ENCODE measurements around the gene KRTAP10-2. TPM values are rescaled to one million over a fixed set of nuclear protein-coding genes. Genes with fewer than 3 reads are reported as not detected.
"Not testable (repeated sequence)": the region's sequence is repeated elsewhere in the genome, so short reads cannot be mapped to it uniquely, and the experiment has no call there.

The KRTAP10-2 gene
- total and polyA plus RNA-seq, 3 donors from 2014 or later = not detected

DNA sequence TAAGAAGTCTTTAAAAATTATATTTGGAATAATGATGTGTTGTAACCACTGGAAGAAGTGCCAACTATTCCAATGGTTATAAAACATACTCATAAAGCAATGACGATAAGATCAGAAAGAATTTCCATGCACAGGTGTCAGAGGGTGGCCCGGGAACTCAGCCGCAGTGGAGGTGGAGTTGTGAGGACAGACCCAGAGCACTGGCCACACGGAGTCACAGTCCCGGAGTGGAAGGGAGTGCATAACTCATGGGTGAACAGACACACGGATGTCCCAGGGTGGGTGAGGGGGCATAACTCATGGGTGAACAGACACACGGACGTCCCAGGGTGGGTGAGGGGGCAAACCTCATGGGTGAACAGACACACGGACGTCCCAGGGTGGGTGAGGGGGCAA, 24.7 kb upstream of the KRTAP10-2 start:
- H3K4me3 ChIP-seq = no peak overlapping the region
- no peaks in the 10 kb centered on the region for H3K4me1 ChIP-seq
- 90 to 91% methylated on average over 10 of the region's 10 CpGs for WGBS, 2 donors
- TF ChIP-seq, protein P1, sequence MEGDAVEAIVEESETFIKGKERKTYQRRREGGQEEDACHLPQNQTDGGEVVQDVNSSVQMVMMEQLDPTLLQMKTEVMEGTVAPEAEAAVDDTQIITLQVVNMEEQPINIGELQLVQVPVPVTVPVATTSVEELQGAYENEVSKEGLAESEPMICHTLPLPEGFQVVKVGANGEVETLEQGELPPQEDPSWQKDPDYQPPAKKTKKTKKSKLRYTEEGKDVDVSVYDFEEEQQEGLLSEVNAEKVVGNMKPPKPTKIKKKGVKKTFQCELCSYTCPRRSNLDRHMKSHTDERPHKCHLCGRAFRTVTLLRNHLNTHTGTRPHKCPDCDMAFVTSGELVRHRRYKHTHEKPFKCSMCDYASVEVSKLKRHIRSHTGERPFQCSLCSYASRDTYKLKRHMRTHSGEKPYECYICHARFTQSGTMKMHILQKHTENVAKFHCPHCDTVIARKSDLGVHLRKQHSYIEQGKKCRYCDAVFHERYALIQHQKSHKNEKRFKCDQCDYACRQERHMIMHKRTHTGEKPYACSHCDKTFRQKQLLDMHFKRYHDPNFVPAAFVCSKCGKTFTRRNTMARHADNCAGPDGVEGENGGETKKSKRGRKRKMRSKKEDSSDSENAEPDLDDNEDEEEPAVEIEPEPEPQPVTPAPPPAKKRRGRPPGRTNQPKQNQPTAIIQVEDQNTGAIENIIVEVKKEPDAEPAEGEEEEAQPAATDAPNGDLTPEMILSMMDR (IDR thresholded peaks at IDR 0.05) = no peak
- TF ChIP-seq POLR2A (IDR thresholded peaks at IDR 0.05) = no peak
- H3K9me3 ChIP-seq = no peaks in the 10 kb centered on the region
- intact Hi-C loops (cut with DNase I; ENCODE audit: low total_unique reads) = no loop called here
- no peaks in the 10 kb centered on the region for H3K27me3 ChIP-seq
- no peaks in the 10 kb centered on the region for H3K36me3 ChIP-seq (ENCODE audit: low read depth, missing control alignments)
- DNase-seq = no peak
- no peak overlapping the region for H3K27ac ChIP-seq

DNA sequence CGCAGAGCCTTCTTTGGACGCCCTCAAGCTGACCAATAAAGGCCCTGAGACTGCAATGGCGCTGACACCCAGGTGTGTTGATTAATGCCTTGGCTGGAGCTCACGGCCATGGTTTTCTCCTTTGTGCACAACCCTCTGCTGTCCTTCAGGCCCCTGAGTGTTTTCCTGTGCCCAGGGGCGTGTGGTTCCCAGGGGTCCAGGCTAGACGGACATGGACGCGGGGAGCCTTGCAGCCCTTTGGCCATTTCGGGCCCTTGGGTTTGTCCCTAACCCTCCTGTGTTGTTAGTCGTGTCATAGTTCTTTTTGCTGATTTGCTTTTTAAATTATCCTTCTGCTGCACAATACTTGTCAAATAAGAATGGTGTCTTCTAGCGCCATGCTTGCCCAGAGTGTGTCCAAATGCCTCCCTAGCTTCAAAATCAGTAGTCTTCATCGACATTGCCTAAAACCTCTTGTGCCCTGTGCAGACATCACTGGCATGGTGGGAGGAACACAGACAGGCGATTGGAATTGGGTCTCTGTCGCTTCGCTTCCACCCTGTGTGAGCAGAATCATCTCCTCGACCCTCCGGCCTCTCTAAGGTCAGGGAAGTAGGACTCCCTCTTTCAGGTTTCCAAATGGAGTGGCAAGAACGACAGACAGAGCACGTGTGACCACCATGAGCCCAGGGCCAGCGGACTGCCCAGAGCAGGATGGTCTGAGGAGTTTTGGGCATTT, 24.2 kb upstream of the KRTAP10-2 start:
- H3K4me3 ChIP-seq = no peak overlapping the region
- intact Hi-C loops (cut with DNase I; ENCODE audit: low total_unique reads) = no loop called here
- no peak overlapping the region for H3K27ac ChIP-seq
- no peaks in the 10 kb centered on the region for H3K36me3 ChIP-seq (ENCODE audit: low read depth, missing control alignments)
- no peaks in the 10 kb centered on the region for H3K9me3 ChIP-seq
- 82 to 83% methylated on average over 19 to 20 of the region's 20 CpGs for WGBS, 2 donors
- H3K4me1 ChIP-seq = no peaks in the 10 kb centered on the region
- no peak for DNase-seq
- no peak for TF ChIP-seq POLR2A (IDR thresholded peaks at IDR 0.05)
- TF ChIP-seq, protein P1 (IDR thresholded peaks at IDR 0.05) = no peak
- no peaks in the 10 kb centered on the region for H3K27me3 ChIP-seq

DNA sequence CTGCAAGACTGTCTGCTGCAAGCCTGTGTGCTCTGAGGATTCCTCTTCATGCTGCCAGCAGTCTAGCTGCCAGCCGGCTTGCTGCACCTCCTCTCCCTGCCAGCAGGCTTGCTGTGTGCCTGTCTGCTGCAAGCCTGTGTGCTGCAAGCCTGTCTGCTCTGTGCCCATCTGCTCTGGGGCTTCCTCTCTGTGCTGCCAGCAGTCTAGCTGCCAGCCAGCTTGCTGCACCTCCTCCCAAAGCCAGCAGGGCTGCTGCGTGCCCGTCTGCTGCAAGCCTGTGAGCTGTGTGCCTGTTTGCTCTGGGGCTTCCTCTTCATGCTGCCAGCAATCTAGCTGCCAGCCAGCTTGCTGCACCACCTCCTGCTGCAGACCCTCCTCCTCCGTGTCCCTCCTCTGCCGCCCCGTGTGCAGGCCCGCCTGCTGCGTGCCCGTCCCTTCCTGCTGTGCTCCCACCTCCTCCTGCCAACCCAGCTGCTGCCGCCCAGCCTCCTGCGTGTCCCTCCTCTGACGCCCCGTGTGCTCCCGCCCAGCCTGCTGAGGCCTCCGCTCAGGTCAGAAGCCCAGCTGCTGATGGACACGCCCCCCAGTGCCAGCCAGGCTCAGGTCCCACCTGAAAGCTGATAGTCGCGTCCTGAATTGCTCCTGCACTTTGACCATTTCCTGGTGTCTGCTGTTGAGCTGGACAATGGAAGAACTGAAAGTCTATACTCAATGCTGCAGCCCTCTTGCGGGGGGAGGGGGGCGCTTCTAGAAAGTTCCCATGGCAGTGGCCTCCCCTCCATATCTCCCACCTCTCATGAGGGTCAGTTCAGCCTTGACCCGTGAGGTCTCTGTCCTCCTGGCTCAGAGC, 23.4 kb upstream of the KRTAP10-2 start:
- WGBS, 2 donors = 39 to 41% methylated on average over 19 to 21 of the region's 21 CpGs
- Histone ChIP-seq H3K4me3 (no peak overlapping the region), H3K36me3 (ENCODE audit: low read depth, missing control alignments) (no peaks in the 10 kb centered on the region), H3K27ac (no peak overlapping the region), H3K27me3 (no peaks in the 10 kb centered on the region), H3K4me1 (no peaks in the 10 kb centered on the region), H3K9me3 (no peaks in the 10 kb centered on the region)
- DNase-seq = no peak
- intact Hi-C loops (cut with DNase I; ENCODE audit: low total_unique reads) = no loop called here
- TF ChIP-seq, protein P1 (IDR thresholded peaks at IDR 0.05) = no peak
- no peak for TF ChIP-seq POLR2A (IDR thresholded peaks at IDR 0.05)

DNA sequence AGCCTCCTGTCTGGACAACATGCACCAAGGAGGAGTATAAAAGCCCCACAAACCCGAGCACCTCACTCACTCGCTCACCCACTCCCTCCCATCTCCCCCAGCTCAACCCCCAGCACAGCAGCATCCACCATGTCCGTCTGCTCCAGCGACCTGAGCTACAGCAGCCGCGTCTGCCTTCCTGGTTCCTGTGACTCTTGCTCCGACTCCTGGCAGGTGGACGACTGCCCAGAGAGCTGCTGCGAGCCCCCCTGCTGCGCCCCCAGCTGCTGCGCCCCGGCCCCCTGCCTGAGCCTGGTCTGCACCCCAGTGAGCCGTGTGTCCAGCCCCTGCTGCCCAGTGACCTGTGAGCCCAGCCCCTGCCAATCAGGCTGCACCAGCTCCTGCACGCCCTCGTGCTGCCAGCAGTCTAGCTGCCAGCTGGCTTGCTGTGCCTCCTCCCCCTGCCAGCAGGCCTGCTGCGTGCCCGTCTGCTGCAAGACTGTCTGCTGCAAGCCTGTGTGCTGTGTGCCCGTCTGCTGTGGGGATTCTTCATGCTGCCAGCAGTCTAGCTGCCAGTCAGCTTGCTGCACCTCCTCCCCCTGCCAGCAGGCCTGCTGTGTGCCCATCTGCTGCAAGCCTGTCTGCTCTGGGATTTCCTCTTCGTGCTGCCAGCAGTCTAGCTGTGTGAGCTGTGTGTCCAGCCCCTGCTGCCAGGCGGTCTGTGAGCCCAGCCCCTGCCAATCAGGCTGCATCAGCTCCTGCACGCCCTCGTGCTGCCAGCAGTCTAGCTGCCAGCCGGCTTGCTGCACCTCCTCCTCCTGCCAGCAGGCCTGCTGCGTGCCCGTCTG, 22.5 kb upstream of the KRTAP10-2 start, which contains the start of gene KRTAP10-4:
KRTAP10-4 (plus strand) TSS at position 100 of the 827 bp plus-strand sequence; CDS start at position 130, 30 bp downstream.
- H3K9me3 ChIP-seq; DNase-seq; H3K36me3 ChIP-seq (ENCODE audit: low read depth, missing control alignments); H3K4me3 ChIP-seq; intact Hi-C loops (cut with DNase I; ENCODE audit: low total_unique reads); H3K27me3 ChIP-seq; H3K4me1 ChIP-seq; H3K27ac ChIP-seq: not testable (repeated sequence)
- WGBS, 2 donors = 60 to 74% methylated on average over 3 to 20 of the region's 25 CpGs
